ENCODE measurements around the gene PDXK.

Gene PDXK

GRCh38 chr21:43764576-43765495 is 45.9 kb downstream of the PDXK start:
- DNase-seq (no peak), ATAC-seq (no peak)

GRCh38 chr21:43766734-43767497 is 48.0 kb downstream of the PDXK start:
- ATAC-seq: no peak
- DNase-seq: no peak

- no peak for DNase-seq
Observed at GRCh38 chr21:43767498-43767983, 48.6 kb downstream of the PDXK start.

GRCh38 chr21:43767984-43768867 is 49.3 kb downstream of the PDXK start:
- DNase-seq: no peak
- ATAC-seq: no peak

More at GRCh38 chr21:43767498-43767983, 48.6 kb downstream of the PDXK start:
- ATAC-seq: no peak

GRCh38 chr21:43768868-43769167 is 49.9 kb downstream of the PDXK start:
- ATAC-seq (no peak), DNase-seq (no peak)

- no peak for DNase-seq
- no peak for ATAC-seq
Observed at GRCh38 chr21:43769325-43769958, 50.5 kb downstream of the PDXK start.

GRCh38 chr21:43770066-43770655 is 51.2 kb downstream of the PDXK start:
- DNase-seq (no peak), ATAC-seq (no peak)

- DNase-seq: no peak
- no peak for ATAC-seq
Observed at GRCh38 chr21:43771199-43771675, 52.3 kb downstream of the PDXK start.

GRCh38 chr21:43771698-43772424 is 52.9 kb downstream of the PDXK start:
- no peak for ATAC-seq
- DNase-seq: no peak

- no peak for DNase-seq
- no peak for ATAC-seq
Observed at GRCh38 chr21:43772425-43772821, 53.5 kb downstream of the PDXK start.

- DNase-seq (no peak), ATAC-seq (no peak)
Observed at GRCh38 chr21:43774163-43774562, 55.2 kb downstream of the PDXK start.

GRCh38 chr21:43775190-43775589 is 56.3 kb downstream of the PDXK start:
- DNase-seq (no peak), ATAC-seq (no peak)

GRCh38 chr21:43775795-43776430 is 57.0 kb downstream of the PDXK start, which contains the start of gene CSTB:
Gene CSTB, minus strand, starts transcription at chr21:43776308. Its CDS starts 39 bp downstream, at chr21:43776269.
- peak; percentile 89 for DNase-seq
- ATAC-seq: peak; percentile 70

GRCh38 chr21:43777953-43778352 is 59.0 kb downstream of the PDXK start:
- ATAC-seq: no peak
- DNase-seq: no peak

- ATAC-seq (no peak), DNase-seq (no peak)
Observed at GRCh38 chr21:43778469-43779335, 59.8 kb downstream of the PDXK start.

- no peak for DNase-seq
- ATAC-seq: no peak
Observed at GRCh38 chr21:43779660-43780059, 60.7 kb downstream of the PDXK start.

GRCh38 chr21:43781846-43782245 is 62.9 kb downstream of the PDXK start:
- DNase-seq (no peak), ATAC-seq (no peak)

- DNase-seq: no peak
- ATAC-seq: peak; percentile 48
Observed at GRCh38 chr21:43782431-43783097, 63.6 kb downstream of the PDXK start.
